HCT116 (cell line): ENCODE data around the gene CLEC14A.

Experiments used
- CTCF ChIP-seq, 3 experiments: fragments of 200-600 bp in 1 of 3; sonication (generic) in 1 of 3; IDR thresholded peaks in 2 of 3; conservative IDR thresholded peaks in 1 of 3; 2 replicates each; pipeline ENCODE4 v1.5.1; 2012 to 2017; ENCODE audit warnings: low read depth in 2 of 3, low read length in 2 of 3, antibody characterized with exemption in 1 of 3, borderline replicate concordance in 1 of 3, control low read depth in 1 of 3, mild to moderate bottlenecking in 1 of 3, mixed read lengths in 1 of 3, mixed run types in 1 of 3, moderate library complexity in 1 of 3; ENCODE audit not compliant: insufficient read depth in 1 of 3
- EZH2 ChIP-seq: fragments of 200-600 bp; sonication (generic); IDR thresholded peaks from 2 replicates; pipeline ENCODE4 v1.6.1; 2017; ENCODE audit warnings: antibody characterized with exemption, mixed run types
- SP1 ChIP-seq: IDR thresholded peaks from 2 replicates; pipeline ENCODE4 v1.6.1; 2012; ENCODE audit warnings: low read depth

GRCh38 chr14:38224338-38224737, 31.6 kb downstream of the CLEC14A start:
- no peak for TF ChIP-seq CTCF (IDR thresholded peaks at IDR 0.05 in 2 of 3, conservative IDR thresholded peaks at IDR 0.05 in 1 of 3; ENCODE audit: borderline replicate concordance in 1 of 3, insufficient read depth in 1 of 3, low read depth in 2 of 3, low read length in 2 of 3)
- TF ChIP-seq SP1 = no peak
- TF ChIP-seq EZH2 = no peak
